Natural killer cell (primary cell): ENCODE results near the gene CCN5. TPM values are rescaled to one million over a fixed set of nuclear protein-coding genes. Genes with fewer than 3 reads are reported as not detected.

Experiments
- ATAC-seq, 3 donors: fragments of 150-1000 bp in 2 of 3; fragments of 200-7000 bp in 1 of 3; cut with Tn5 transposase; 1 replicate in 1 of 3; 2 replicates in 2 of 3; pipeline ENCODE4 v1.10.0; 2021; ENCODE audit warnings: mild to moderate bottlenecking in 2 of 3, moderate library complexity in 2 of 3
- DNase-seq, 2 donors: peaks; one replicate each; pipeline versions ENCODE4 v3.0.0 to v3.0.0-alpha.2; 2013 to 2021; ENCODE audit warnings: mixed read lengths in 1 of 2
- H3K27ac ChIP-seq: one replicate; pipeline ENCODE4 v1.5.1; 2013; ENCODE audit warnings: mild to moderate bottlenecking, low read length
- H3K27me3 ChIP-seq: one replicate; pipeline ENCODE4 v1.6.1; 2013; ENCODE audit warnings: low read length; ENCODE audit not compliant: control insufficient read depth, insufficient read depth
- H3K36me3 ChIP-seq: one replicate; pipeline ENCODE4 v1.6.1; 2013; ENCODE audit warnings: low read length; ENCODE audit not compliant: control insufficient read depth, insufficient read depth
- H3K4me1 ChIP-seq: one replicate; pipeline ENCODE4 v1.6.1; 2013; ENCODE audit warnings: low read length; ENCODE audit not compliant: control insufficient read depth, insufficient read depth
- H3K4me3 ChIP-seq: one replicate; pipeline ENCODE4 v1.5.1; 2013; ENCODE audit warnings: low read length
- H3K9me3 ChIP-seq: one replicate; pipeline ENCODE4 v1.6.1; 2013; ENCODE audit warnings: low read length; ENCODE audit not compliant: control insufficient read depth, insufficient read depth
- H3K27ac Mint-ChIP-seq, 2 donors: one replicate each; pipeline ENCODE4 v1.8.0; 2022; ENCODE audit warnings: mild to moderate bottlenecking in 2 of 2, mixed read lengths in 2 of 2, moderate library complexity in 1 of 2
- H3K27me3 Mint-ChIP-seq, 2 donors: one replicate each; pipeline ENCODE4 v1.8.0; 2022; ENCODE audit warnings: low read depth in 2 of 2, mixed read lengths in 2 of 2
- H3K36me3 Mint-ChIP-seq: one replicate; pipeline ENCODE4 v1.8.0; 2022; ENCODE audit warnings: mixed read lengths
- H3K4me1 Mint-ChIP-seq, 2 donors: one replicate each; pipeline ENCODE4 v1.8.0; 2022; ENCODE audit warnings: mixed read lengths in 2 of 2
- H3K4me3 Mint-ChIP-seq: one replicate; pipeline ENCODE4 v1.8.0; 2022; ENCODE audit warnings: mild to moderate bottlenecking, moderate library complexity, mixed read lengths
- H3K9me3 Mint-ChIP-seq, 2 donors: one replicate each; pipeline ENCODE4 v1.8.0; 2022; ENCODE audit warnings: mixed read lengths in 2 of 2
- CTCF ChIP-seq: fragments of 200-600 bp; IDR thresholded peaks from one replicate; pipeline ENCODE4 v1.8.0; 2022; ENCODE audit warnings: antibody characterized with exemption
- WGBS: methylation state at CpG from one replicate; pipeline ENCODE4 v1.1.7; 2013; ENCODE audit warnings: missing lambda C conversion rate; ENCODE audit not compliant: insufficient coverage; 5-methylcytosine and 5-hydroxymethylcytosine counted together
- intact Hi-C: fragments of 100-400 bp; cut with micrococcal nuclease; formaldehyde crosslinking; loops from one replicate; pipeline ENCODE4 v1.14.2; 2022
- total RNA-seq, 4 donors: library from RNA; stranded (reverse); fragments of 120-200 nt in 1 of 4; gene quantifications; one replicate each; pipeline versions ENCODE4 v1.2.3 to v1.2.4, GENCODE V29; 2013 to 2022

Gene CCN5
- total RNA-seq, 3 donors from 2014 or later (not counting 1 experiment from before 2014, with no cell fraction given), result not detected

- no peak overlapping the region for H3K4me3 ChIP-seq
- H3K27me3 ChIP-seq, result peaks cover 17% of the 10 kb centered on the region
- no peak for TF ChIP-seq CTCF
- Mint-ChIP-seq H3K4me3 (no peak overlapping the region), H3K27ac (no peak overlapping the region), H3K4me1 (peaks cover 6 to 17% of the 10 kb centered on the region in 2 donors), H3K9me3 (no peaks in the 10 kb centered on the region), H3K36me3 (no peaks in the 10 kb centered on the region), H3K27me3 (peaks cover 39 to 53% of the 10 kb centered on the region in 2 donors)
- no peaks in the 10 kb centered on the region for H3K36me3 ChIP-seq
- DNase-seq (no peak), ATAC-seq (no peak)
- intact Hi-C loops, result no loop called here
- no peaks in the 10 kb centered on the region for H3K9me3 ChIP-seq
- peaks cover 6% of the 10 kb centered on the region for H3K4me1 ChIP-seq
- 73% methylated on average over 7 of the region's 7 CpGs for WGBS
- H3K27ac ChIP-seq, result no peak overlapping the region
Observed at GRCh38 chr20:44743080-44743701, 28.0 kb downstream of the CCN5 start.

- Mint-ChIP-seq H3K4me1 (peaks cover 6 to 17% of the 10 kb centered on the region in 2 donors), H3K27me3 (peaks cover 43 to 62% of the 10 kb centered on the region in 2 donors), H3K4me3 (no peak overlapping the region), H3K9me3 (no peaks in the 10 kb centered on the region), H3K27ac (no peak overlapping the region), H3K36me3 (no peaks in the 10 kb centered on the region)
- H3K9me3 ChIP-seq, result no peaks in the 10 kb centered on the region
- intact Hi-C loops, result no loop called here
- no peak for ATAC-seq
- 97% methylated on average over 12 of the region's 12 CpGs for WGBS
- peaks cover 17% of the 10 kb centered on the region for H3K27me3 ChIP-seq
- no peak for TF ChIP-seq CTCF
- H3K4me3 ChIP-seq, result no peak overlapping the region
- peaks cover 6% of the 10 kb centered on the region for H3K4me1 ChIP-seq
- no peak overlapping the region for H3K27ac ChIP-seq
- no peak for DNase-seq
- H3K36me3 ChIP-seq, result no peaks in the 10 kb centered on the region
Observed at GRCh38 chr20:44743916-44744655, 28.9 kb downstream of the CCN5 start.

- Mint-ChIP-seq H3K9me3 (no peaks in the 10 kb centered on the region), H3K27me3 (peaks cover 46 to 70% of the 10 kb centered on the region in 2 donors), H3K4me1 (peaks cover 6 to 17% of the 10 kb centered on the region in 2 donors), H3K36me3 (no peaks in the 10 kb centered on the region), H3K4me3 (peak overlapping the region; percentile 62), H3K27ac (peak overlapping the region in 1 of 2 donors; percentile 19)
- peaks cover 6% of the 10 kb centered on the region for H3K4me1 ChIP-seq
- no peak overlapping the region for H3K27ac ChIP-seq
- intact Hi-C loops, result loop anchor here (5.0 kb wide), 1 partner anchor 122 kb away; no protein-coding TSS in a partner anchor
- 45% methylated on average over 5 of the region's 5 CpGs for WGBS
- DNase-seq (no peak), ATAC-seq (no peak)
- H3K9me3 ChIP-seq, result no peaks in the 10 kb centered on the region
- TF ChIP-seq CTCF, result no peak
- H3K36me3 ChIP-seq, result no peaks in the 10 kb centered on the region
- H3K4me3 ChIP-seq, result no peak overlapping the region
- H3K27me3 ChIP-seq, result peaks cover 17% of the 10 kb centered on the region
Observed at GRCh38 chr20:44745122-44745597, 30.0 kb downstream of the CCN5 start.
